ENCODE measurements around the gene DOK5.

Gene DOK5

GRCh38 chr20:54543369-54543768 is 68.0 kb downstream of the DOK5 start:
- Histone ChIP-seq H3K4me2 (ENCODE audit: low read depth, low read length) (no peak overlapping the region), H3K4me3 (ENCODE audit: low read length) (no peak overlapping the region), H2AFZ (ENCODE audit: low read length) (no peak overlapping the region), H3K27ac (ENCODE audit: low read length) (no peak overlapping the region), H3K79me2 (ENCODE audit: low read length) (no peaks in the 10 kb centered on the region), H4K20me1 (ENCODE audit: insufficient read depth, low read length) (no peaks in the 10 kb centered on the region), H3K36me3 (replicated peaks; ENCODE audit: insufficient read depth, low read length) (no peaks in the 10 kb centered on the region), H3K27me3 (replicated peaks; ENCODE audit: insufficient read depth, low read length) (no peaks in the 10 kb centered on the region), H3F3A (ENCODE audit: insufficient read depth, low read length) (no peaks in the 10 kb centered on the region), H3K4me1 (ENCODE audit: low read length) (no peaks in the 10 kb centered on the region), H3K9me2 (replicated peaks; ENCODE audit: insufficient read depth, low read length) (no peaks in the 10 kb centered on the region), H3K9me3 (replicated peaks; ENCODE audit: insufficient read depth, low read length) (no peaks in the 10 kb centered on the region), H3K9ac (ENCODE audit: low read length) (no peak overlapping the region)
- TF ChIP-seq EZH2phosphoT487 (IDR thresholded peaks at IDR 0.05; ENCODE audit: low read length) (no peak), EZH2 (optimal IDR thresholded peaks at IDR 0.05; ENCODE audit: low read depth, low read length) (no peak), CTCF (IDR thresholded peaks at IDR 0.05; ENCODE audit: low read length) (no peak)
- DNase-seq = no peak

- Histone ChIP-seq H3F3A (ENCODE audit: insufficient read depth, low read length) (no peaks in the 10 kb centered on the region), H3K9me3 (replicated peaks; ENCODE audit: insufficient read depth, low read length) (no peaks in the 10 kb centered on the region), H3K9ac (ENCODE audit: low read length) (no peak overlapping the region), H4K20me1 (ENCODE audit: insufficient read depth, low read length) (no peaks in the 10 kb centered on the region), H3K9me2 (replicated peaks; ENCODE audit: insufficient read depth, low read length) (no peaks in the 10 kb centered on the region), H3K4me1 (ENCODE audit: low read length) (no peaks in the 10 kb centered on the region), H2AFZ (ENCODE audit: low read length) (no peak overlapping the region), H3K4me2 (ENCODE audit: low read depth, low read length) (no peak overlapping the region), H3K27me3 (replicated peaks; ENCODE audit: insufficient read depth, low read length) (no peaks in the 10 kb centered on the region), H3K36me3 (replicated peaks; ENCODE audit: insufficient read depth, low read length) (no peaks in the 10 kb centered on the region), H3K79me2 (ENCODE audit: low read length) (no peaks in the 10 kb centered on the region), H3K27ac (ENCODE audit: low read length) (no peak overlapping the region), H3K4me3 (ENCODE audit: low read length) (no peak overlapping the region)
- no peak for TF ChIP-seq EZH2 (optimal IDR thresholded peaks at IDR 0.05; ENCODE audit: low read depth, low read length)
- no peak for TF ChIP-seq CTCF (IDR thresholded peaks at IDR 0.05; ENCODE audit: low read length)
- TF ChIP-seq EZH2phosphoT487 (IDR thresholded peaks at IDR 0.05; ENCODE audit: low read length) = no peak
- no peak for DNase-seq
These were observed 70.4 kb downstream of the DOK5 start for GRCh38 chr20:54545676-54546358.

GRCh38 chr20:54548849-54549248 is 73.5 kb downstream of the DOK5 start:
- Histone ChIP-seq H3K9me2 (replicated peaks; ENCODE audit: insufficient read depth, low read length) (no peaks in the 10 kb centered on the region), H3K27me3 (replicated peaks; ENCODE audit: insufficient read depth, low read length) (no peaks in the 10 kb centered on the region), H3K9me3 (replicated peaks; ENCODE audit: insufficient read depth, low read length) (no peaks in the 10 kb centered on the region), H3K9ac (ENCODE audit: low read length) (no peak overlapping the region), H3K36me3 (replicated peaks; ENCODE audit: insufficient read depth, low read length) (no peaks in the 10 kb centered on the region), H4K20me1 (ENCODE audit: insufficient read depth, low read length) (no peaks in the 10 kb centered on the region), H3F3A (ENCODE audit: insufficient read depth, low read length) (no peaks in the 10 kb centered on the region), H3K27ac (ENCODE audit: low read length) (no peak overlapping the region), H3K4me1 (ENCODE audit: low read length) (no peaks in the 10 kb centered on the region), H3K4me2 (ENCODE audit: low read depth, low read length) (no peak overlapping the region), H3K4me3 (ENCODE audit: low read length) (no peak overlapping the region), H3K79me2 (ENCODE audit: low read length) (no peaks in the 10 kb centered on the region), H2AFZ (ENCODE audit: low read length) (no peak overlapping the region)
- TF ChIP-seq EZH2phosphoT487 (IDR thresholded peaks at IDR 0.05; ENCODE audit: low read length) (no peak), CTCF (IDR thresholded peaks at IDR 0.05; ENCODE audit: low read length) (no peak), EZH2 (optimal IDR thresholded peaks at IDR 0.05; ENCODE audit: low read depth, low read length) (no peak)
- DNase-seq = no peak
